Stomach (tissue), 4 donors: Measurements from ENCODE around the gene HOXB7.

Experiments used
- CTCF ChIP-seq, 7 experiments: fragments of 450-650 bp in 4 of 7; fragments of 200-600 bp in 3 of 7; sonication (generic) in 3 of 7; IDR thresholded peaks; one replicate each; pipeline ENCODE4 v1.5.1; 2016 to 2019; ENCODE audit warnings: antibody characterized with exemption in 7 of 7, control low read depth in 2 of 7, mild to moderate bottlenecking in 1 of 7
- EP300 ChIP-seq: sonication (generic); formaldehyde crosslinking; IDR thresholded peaks from one replicate; pipeline ENCODE4 v1.6.1; 2017; ENCODE audit warnings: antibody characterized with exemption

DNA sequence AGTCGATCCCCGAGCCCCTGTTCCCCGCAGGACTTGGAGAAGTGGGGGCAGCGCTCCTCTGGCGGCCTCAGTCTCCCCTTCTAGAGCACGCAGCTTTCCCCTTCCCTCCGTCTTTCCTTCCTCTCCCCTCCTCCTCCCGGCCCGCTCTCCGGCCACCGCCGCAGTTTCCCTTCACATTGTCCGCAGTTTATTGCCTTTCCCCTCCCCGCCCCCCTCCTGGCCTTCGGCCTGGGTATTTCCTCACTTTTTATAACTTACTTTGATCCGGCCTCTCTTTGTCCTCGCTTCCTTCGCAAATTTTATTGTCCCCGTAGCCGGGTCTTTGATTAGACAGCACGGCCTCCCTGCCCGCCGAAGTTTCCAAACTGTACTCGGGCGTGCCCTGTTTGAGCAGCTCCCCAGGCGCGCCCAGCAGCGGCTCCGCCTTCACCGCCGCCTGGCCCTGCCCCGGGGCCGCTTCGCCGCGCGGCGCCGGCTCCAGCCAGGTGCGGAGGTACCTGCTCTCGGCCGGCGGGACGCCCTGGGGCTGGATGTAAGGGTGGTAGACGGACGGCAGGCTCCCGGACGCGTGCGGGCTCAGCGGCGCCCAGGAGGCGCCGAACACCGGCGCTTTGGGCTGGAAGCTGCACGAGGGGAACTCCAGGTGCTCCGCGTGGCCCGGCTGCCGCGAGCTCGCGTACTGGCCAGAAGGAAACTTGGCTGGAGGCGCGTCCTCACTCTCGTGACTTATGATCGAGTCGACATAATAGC is 14.9 kb upstream of the HOXB7 start:
- no peak for TF ChIP-seq CTCF (IDR thresholded peaks at IDR 0.05)
- TF ChIP-seq EP300: no peak
